Thyroid gland (tissue), 4 donors: Measurements from ENCODE around the gene TET1.
"Not testable (repeated sequence)": the region's sequence is repeated elsewhere in the genome, so short reads cannot be mapped to it uniquely, and the experiment has no call there.

Experiments used
- CTCF ChIP-seq, 6 experiments: fragments of 200-600 bp in 3 of 6; fragments of 450-650 bp in 3 of 6; sonication (generic) in 3 of 6; IDR thresholded peaks; one replicate each; pipeline ENCODE4 v1.5.1; 2016 to 2019; ENCODE audit warnings: antibody characterized with exemption in 6 of 6, mild to moderate bottlenecking in 2 of 6, inconsistent platforms in 1 of 6, moderate library complexity in 1 of 6
- POLR2A ChIP-seq, 2 donors: fragments of 450-650 bp; IDR thresholded peaks; one replicate each; pipeline ENCODE4 v1.6.1; 2017; ENCODE audit warnings: antibody characterized with exemption in 2 of 2, mild to moderate bottlenecking in 2 of 2, moderate library complexity in 1 of 2

- not testable (repeated sequence) for TF ChIP-seq CTCF, POLR2A (IDR thresholded peaks at IDR 0.05)
Measured at GRCh38 chr10:68643550-68643949, 83.4 kb downstream of the TET1 start.
